Adrenal gland (tissue), 5 donors: Measurements from ENCODE around the gene NKX6-2.

Experiments
- CTCF ChIP-seq, 6 experiments: fragments of 450-650 bp in 4 of 6; fragments of 200-600 bp in 2 of 6; sonication (generic) in 1 of 6; IDR thresholded peaks; 1 replicate in 5 of 6; 2 replicates in 1 of 6; pipeline versions ENCODE4 v1.5.1 to v1.8.0; 2016 to 2021; ENCODE audit warnings: antibody characterized with exemption in 6 of 6, mild to moderate bottlenecking in 2 of 6, moderate library complexity in 1 of 6
- POLR2A ChIP-seq, 2 donors: fragments of 450-650 bp; IDR thresholded peaks; one replicate each; pipeline ENCODE4 v1.6.1; 2017; ENCODE audit warnings: antibody characterized with exemption in 2 of 2, mild to moderate bottlenecking in 2 of 2, moderate library complexity in 1 of 2
- donor health status: DM: no; HTN: no; CAD: no.

- no peak for TF ChIP-seq CTCF (IDR thresholded peaks at IDR 0.05)
- no peak for TF ChIP-seq POLR2A (IDR thresholded peaks at IDR 0.05)
Measured at GRCh38 chr10:132756591-132756990, 29.4 kb downstream of the NKX6-2 start.
